SK-MEL-5 (cell line): ENCODE measurements around the gene KRTAP5-1. TPM values are rescaled to one million over a fixed set of nuclear protein-coding genes. Genes with fewer than 3 reads are reported as not detected.
A peak's percentile ranks its signal among the peaks of the same experiment; 100 is the strongest.
"Not testable (repeated sequence)": the region's sequence is repeated elsewhere in the genome, so short reads cannot be mapped to it uniquely, and the experiment has no call there.

Experiments
- DNase-seq: peaks from one replicate; pipeline ENCODE4 v3.0.0-alpha.2; 2016; ENCODE audit warnings: low read depth, low spot score
- in situ Hi-C: cut with HindIII; loops from 2 replicates; pipeline ENCODE4 v1.10.0; 2016; ENCODE audit warnings: low sequenced_read_pairs, high pct_unique_total_duplicates, low pct_unique_long_range_greater_than_20kb
- polyA plus RNA-seq, 2 experiments: library from polyadenylated mRNA; depleted of rRNA; stranded (reverse); fragments of >200 nt; gene quantifications; 2 replicates each; pipeline ENCODE4 v1.2.3, GENCODE V29; 2015
- total RNA-seq: library from RNA; depleted of rRNA; stranded (reverse); fragments of >200 nt; shearing (Covaris generic); gene quantifications from 2 replicates; pipeline ENCODE4 v1.2.3, GENCODE V29; 2014; rRNA removed

KRTAP5-1 gene, protein sequence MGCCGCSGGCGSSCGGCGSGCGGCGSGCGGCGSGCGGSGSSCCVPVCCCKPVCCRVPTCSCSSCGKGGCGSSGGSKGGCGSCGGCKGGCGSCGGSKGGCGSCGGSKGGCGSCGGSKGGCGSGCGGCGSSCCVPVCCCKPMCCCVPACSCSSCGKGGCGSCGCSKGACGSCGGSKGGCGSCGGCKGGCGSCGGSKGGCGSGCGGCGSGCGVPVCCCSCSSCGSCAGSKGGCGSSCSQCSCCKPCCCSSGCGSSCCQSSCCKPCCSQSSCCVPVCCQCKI
- total RNA-seq: not detected in 2 replicates
- polyA plus RNA-seq (2015; cell fraction: cytosol; rRNA removed): not detected in 2 replicates
- not detected in 2 replicates for polyA plus RNA-seq (2015; cell fraction: nucleus; rRNA removed)

DNA sequence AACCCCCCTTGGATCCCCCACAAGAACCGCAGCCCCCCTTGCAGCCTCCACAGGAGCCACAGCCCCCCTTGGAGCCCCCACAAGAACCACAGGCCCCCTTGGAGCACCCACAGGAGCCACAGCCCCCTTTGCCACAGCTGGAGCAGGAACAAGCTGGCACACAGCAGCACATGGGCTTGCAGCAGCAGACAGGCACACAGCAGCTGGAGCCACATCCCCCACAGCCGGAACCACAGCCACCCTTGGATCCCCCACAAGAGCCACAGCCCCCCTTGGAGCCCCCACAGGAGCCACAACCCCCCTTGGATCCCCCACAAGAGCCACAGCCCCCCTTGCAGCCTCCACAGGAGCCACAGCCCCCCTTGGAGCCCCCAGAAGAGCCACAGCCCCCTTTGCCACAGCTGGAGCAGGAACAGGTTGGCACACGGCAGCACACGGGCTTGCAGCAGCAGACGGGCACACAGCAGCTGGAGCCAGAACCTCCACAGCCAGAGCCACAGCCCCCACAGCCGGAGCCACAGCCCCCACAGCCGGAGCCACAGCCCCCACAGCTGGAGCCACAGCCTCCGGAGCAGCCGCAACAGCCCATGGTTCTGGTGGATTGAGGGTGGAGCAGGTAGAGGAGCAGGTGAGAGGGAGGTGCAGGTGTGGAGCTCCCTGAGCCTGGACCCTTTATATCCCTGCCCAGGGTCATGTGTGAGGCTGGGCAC lies at the start of gene KRTAP5-1:
KRTAP5-1 (minus strand) TSS at position 623 of the 710 bp plus-strand sequence; CDS start at position 589, 34 bp downstream.
- DNase-seq, in situ Hi-C loops: not testable (repeated sequence)

DNA sequence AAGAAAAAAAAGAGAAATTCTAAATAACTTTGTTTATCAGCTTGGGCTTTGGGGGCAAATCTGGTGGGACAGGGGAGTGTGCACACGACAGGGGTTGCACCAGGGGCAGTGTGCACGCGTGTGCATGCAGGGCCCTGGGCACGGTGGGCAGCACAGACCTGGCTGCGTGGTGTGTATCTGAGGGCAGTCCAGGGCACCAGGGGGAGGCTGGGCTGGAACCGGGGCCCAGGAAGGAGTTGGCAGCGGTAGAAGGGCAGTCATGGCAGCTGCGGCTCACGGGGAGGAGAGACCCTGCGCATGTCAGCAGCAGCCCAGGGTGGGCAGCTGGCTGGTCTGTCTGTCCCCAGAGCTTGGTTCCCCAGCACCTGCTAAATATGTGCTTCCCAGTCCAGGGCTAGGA lies 48.8 kb upstream of the KRTAP5-1 start:
- in situ Hi-C loops: no loop called here
- DNase-seq: no peak

DNA sequence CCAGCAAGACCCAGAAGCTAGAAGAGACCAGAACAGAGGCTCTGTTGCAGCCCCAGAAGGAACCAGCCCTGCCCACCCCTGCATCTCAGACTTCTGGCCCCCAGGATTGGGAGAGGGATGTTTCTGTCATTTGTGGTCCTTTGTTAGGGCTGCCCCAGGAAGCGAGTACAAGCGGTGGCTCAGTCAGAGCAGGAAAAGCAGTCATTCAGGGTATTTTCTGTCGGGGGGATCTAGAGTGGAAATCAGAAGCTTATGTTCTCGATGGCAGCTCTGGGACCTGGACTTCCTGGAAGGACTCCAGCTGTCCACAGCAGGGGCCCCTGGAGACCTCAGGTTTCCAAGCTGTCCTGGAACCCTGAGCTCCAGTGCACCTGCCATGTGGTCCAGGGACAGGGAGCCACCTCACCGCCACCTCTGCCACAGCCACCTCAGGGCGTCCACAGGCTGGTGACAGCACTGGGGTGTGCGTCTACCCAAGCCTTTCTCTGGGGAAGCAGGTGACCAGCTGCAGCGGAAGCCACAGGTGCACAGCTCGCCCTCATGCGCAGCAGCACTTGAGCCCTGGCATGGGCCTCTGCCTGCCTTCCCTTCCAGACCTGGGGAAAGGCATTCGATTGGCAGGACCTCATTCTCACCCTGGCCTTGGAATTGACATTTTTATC lies 47.1 kb upstream of the KRTAP5-1 start:
- no peak for DNase-seq
- in situ Hi-C loops: no loop called here

DNA sequence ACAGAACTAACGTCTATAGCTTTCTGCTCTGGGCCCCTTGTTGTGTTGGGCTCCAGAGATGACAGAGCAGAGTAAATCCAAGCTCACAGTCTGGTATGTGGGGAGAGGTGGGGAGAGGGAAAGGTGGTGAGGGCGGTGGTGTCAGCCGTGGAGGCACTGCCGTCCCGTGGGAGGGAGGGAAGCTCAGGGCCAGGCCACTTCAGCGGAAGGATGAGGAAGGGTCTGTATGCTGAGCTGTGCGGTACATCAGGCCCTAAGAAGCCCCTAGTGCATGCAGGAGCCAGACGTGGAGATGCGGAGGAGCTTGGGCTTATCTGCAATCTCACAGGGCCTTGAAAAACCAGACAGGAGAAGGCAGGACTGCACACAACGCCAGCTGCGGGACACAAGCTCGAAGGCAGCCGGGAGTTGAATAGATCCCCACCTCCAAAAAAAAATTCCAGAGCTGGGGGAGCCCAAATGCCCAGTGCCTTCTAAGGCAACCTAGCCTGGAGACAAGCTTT lies 46.0 kb upstream of the KRTAP5-1 start:
- in situ Hi-C loops: no loop called here
- no peak for DNase-seq

DNA sequence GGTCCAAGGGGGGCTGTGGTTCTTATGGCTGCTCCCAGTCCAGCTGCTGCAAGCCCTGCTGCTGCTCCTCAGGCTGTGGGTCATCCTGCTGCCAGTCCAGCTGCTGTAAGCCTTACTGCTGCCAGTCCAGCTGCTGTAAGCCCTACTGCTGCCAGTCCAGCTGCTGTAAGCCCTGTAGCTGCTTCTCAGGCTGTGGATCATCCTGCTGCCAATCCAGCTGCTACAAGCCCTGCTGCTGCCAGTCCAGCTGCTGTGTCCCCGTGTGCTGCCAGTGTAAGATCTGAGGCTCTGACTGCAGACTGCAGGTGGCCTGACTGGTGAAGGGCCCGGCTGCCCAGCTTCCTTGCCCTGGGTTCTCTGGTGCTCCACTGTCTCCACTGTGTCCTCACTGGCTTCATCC lies 45.2 kb upstream of the KRTAP5-1 start:
- DNase-seq: no peak
- in situ Hi-C loops: no loop called here

DNA sequence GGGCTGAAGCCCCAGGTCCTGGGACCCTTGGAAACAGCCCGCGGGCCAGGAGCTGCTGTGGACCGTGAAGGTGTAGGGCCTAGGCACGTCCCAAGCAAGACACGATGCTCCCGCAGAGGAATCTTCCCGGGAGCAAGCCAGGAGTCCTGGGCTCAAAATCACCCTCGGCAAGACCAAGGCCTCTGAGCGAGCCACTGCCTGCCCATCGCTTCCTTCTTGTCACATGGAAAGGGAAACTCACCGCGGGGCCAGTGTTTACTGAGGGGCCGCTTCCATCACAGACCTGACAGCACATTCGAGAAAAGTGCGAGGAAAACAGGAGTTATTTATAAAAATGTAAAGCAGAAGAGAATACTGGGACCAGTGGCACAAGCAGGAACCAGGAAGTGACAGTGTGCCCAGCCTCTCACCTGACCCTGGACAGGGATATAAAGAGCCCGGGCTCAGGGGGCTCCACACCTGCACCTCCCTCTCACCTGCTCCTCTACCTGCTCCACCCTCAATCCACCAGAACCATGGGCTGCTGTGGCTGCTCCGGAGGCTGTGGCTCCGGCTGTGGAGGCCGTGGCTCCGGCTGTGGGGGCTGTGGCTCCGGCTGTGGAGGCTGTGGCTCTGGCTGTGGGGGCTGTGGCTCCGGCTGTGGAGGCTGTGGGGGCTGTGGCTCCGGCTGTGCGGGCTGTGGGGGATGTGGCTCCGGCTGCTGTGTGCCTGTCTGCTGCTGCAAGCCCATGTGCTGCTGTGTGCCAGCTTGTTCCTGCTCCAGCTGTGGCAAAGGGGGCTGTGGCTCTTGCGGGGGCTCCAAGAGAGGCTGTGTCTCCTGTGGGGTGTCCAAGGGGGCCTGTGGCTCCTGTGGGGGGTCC lies 44.5 kb upstream of the KRTAP5-1 start, which contains the start of gene KRTAP5-5:
KRTAP5-5 (plus strand) TSS at position 450 of the 860 bp plus-strand sequence; CDS start at position 516, 66 bp downstream.
- DNase-seq: no peak
- in situ Hi-C loops: no loop called here

DNA sequence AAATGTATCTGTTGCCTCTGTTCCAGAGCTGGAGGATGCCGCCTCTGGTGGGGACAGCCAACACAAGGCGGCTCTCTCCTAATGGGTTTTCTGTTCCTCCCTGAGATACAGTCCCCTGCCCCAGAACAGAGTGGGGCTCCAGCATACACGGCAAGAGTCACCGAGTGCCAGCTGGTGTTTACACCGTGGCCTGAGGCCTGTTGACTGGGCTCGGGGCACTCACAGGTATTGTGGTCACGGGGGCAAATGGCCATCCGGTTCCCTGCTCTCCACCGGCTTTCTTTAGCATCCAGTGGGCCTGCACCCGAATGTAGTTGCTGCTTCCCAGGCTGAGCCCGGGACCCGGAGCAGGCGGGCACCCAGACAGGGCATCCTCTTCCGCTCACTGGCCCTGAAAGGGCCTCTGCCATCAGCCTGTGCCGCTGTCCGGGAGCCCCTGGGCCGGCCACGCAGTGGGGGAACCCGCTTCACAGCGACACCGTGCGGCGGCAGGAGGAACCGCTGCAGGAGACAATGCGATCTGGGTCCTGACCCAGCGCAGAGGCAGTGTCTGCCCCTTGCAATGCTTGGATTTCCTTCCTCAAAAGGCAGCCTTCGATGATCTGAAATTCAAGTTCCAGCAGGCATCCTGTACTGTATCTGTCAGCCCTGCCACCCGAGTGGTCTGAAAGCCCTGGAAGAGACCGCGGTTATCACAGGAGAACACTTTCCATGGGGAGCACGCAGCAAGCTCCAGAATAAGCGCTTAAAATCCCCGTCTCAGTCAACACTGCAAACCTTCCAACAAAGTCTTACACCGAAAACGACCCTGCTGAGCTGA lies 43.6 kb upstream of the KRTAP5-1 start:
- DNase-seq: peak; percentile 53
- in situ Hi-C loops: no loop called here

DNA sequence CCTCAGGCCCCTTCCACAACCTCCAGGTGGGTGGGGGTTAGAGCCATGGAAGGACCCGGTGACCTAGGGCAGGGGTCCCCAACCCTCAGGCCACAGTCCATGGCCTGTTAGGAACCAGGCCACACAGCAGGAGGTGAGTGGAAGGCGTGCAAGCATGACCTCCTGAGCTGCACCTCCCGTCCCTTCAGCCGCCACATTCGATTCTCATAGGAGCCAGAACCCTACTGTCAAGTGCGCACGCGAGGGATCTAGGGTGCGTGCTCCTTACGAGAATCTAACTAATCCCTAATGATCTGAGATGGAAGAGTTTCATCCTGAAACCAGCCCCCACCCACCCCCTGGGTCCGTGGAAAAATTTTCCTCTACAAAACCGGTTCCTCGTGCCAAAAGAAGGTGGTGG lies 40.5 kb upstream of the KRTAP5-1 start:
- in situ Hi-C loops: no loop called here
- no peak for DNase-seq

DNA sequence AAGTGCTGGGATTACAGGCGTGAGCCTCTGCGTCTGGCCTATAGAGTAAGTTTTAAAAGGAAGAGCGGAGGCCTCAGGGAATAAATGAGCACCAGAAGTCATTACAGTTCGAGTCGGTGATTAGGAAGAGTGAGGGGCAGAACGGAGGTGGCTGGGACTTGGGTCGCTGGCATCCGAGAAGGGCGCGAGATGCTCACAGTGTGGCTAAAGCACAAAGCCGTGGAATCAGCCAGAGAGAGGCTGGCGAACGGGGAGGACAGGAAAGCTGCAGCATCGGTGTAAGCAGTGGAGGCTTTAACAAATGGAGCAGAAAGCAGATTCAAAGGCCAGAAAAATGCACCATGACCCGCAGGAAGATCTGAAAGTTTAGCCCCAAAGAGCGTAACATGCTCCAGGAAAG lies 39.5 kb upstream of the KRTAP5-1 start:
- in situ Hi-C loops: no loop called here
- no peak for DNase-seq

DNA sequence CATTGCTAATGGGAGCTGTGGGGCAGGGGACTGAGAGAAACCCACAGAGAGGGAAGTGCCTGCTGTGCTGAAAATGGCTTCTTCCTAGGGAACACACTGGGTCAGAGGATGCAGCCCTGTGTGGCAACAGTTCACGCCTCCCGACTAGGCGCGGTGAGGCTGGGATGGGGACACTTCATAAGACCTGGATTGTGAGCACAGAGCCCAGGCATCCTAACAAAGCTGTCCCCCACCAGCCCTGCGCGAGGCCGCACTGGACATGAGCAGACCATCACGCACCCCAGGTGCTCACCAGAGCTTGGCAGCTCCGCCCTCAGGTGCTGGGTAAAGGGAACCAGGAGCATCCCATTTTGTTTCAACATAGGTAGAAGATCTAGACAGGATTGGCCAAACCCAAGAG lies 38.6 kb upstream of the KRTAP5-1 start:
- in situ Hi-C loops: no loop called here
- DNase-seq: no peak

DNA sequence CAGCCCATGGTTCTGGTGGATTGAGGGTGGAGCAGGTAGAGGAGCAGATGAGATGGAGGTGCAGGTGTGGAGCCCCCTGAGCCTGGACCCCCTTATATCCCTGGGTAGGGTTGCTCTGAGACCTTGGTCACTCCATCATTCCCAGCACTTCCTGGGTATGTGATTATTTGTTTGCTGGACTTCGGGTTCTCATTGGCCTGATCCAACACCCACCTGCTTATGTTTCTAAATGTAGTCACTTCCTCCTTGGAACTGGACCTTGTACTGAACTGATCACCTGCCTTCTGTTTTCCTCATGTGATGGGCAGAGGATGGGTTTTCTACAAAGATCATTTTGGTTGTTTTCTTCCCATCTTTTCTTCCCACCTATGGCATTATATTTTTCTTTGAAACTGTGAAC lies 37.0 kb upstream of the KRTAP5-1 start, which contains the start of gene KRTAP5-4:
KRTAP5-4 (minus strand) TSS at position 53 of the 400 bp plus-strand sequence; CDS start at position 8, 45 bp downstream.
- no peak for DNase-seq
- in situ Hi-C loops: no loop called here

DNA sequence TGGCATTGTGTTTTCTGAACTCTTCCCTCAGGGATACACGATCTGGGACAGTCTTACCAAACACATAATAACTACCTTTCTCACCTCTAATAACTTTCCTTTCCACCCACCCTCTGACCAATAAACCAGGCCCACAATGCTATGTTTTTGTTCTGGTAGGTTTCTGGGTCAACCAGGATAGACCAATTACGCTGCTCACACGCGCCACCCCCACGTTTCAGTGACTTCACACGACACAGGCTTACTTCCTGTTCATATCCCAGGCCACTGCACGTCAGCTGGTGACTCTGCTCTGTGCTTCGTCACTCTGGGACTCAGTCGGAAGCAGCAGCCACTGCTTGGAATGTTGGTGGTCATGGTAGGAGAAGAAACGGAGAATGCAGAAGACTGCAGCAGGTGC lies 34.4 kb upstream of the KRTAP5-1 start:
- in situ Hi-C loops: no loop called here
- peak; percentile 13 for DNase-seq

DNA sequence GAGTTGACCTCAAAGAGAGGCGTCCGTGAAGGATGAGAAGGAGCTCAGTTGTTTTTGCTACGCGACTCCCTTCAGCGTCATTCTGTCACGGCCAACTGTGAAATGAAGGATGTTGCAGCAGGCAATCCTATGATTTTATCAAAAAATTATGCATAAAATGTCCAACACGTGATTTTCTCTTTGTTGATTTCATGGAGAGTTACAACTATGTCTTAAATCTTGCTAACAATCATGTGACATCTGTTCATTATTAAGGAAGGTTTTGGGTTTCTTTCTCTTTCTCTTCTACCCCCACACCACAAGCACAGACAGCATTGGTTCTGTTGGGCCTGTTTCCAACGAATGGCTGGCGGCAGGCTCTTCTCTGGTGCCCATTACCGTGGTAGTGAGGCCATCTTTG lies 33.1 kb upstream of the KRTAP5-1 start:
- in situ Hi-C loops: no loop called here
- DNase-seq: no peak

DNA sequence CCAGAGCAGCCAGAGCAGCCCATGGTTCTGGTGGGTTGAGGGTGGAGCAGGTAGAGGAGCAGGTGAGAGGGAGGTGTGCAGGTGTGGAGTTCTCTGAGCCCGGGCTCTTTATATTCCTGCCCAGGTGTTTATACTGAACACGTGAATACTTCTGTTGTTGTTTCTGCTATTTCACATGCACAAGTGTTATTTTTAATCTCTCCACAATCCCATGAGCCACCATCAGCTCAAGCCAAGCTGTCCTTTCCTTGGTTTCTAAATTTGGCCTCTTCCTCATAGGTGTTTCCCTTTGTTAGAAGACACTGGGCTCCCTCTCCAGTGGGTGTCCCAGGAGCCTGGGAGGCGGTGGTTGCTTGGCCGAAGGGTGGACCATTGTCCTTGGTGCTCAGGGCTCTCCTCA lies 23.3 kb upstream of the KRTAP5-1 start, which contains the start of gene KRTAP5-3:
KRTAP5-3 (minus strand) TSS at position 101 of the 400 bp plus-strand sequence; CDS start at position 23, 78 bp downstream.
- no peak for DNase-seq
- in situ Hi-C loops: no loop called here

DNA sequence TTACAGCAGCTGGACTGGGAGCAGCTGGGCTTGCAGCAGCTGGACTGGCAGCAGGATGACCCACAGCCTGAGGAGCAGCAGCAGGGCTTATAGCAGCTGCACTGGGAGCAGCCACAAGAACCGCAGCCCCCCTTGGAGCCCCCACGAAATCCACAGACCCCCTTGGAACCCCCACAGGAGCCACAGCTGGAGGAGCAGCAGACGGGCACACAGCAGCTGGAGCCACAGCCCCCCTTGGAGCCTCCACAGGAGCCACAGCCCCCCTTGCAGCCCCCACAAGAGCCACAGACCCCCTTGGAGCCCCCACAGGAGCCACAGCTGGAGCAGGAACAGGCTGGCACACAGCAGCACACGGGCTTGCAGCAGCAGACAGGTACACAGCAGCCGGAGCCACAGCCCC lies 22.8 kb upstream of the KRTAP5-1 start:
- in situ Hi-C loops, DNase-seq: not testable (repeated sequence)

DNA sequence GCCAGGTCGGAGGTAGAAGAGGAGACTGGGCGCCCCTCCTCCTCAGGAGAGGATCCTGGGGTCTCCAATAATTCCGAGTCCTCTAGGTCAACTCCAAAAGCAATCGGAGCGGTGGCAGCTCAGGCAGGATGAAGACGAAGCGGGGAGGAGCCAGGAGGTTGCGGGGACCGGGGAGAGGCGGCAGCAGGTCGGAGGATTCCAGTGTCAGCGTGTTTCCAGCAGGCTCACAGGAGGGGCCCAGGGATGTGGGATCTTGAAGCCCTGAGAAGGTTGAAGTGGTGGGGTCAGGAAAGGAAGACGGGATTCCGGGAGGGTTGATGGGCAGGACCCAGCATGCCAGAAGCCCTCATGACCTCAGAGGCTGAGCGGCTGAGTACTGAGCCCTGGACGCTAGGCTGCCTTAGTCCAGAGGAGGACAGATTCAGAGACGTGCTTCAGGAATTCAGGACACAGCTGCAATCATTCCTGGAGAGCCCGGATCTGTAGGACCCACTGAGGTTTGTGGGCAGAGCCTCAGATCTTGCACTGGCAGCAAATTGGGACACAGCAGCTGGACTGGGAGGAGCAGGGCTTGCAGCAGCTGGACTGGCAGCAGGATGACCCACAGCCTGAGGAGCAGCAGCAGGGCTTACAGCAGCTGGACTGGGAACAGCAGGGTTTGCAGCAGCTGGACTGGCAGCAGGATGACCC lies 22.2 kb upstream of the KRTAP5-1 start:
- in situ Hi-C loops, DNase-seq: not testable (repeated sequence)
